Activated CD8-positive, alpha-beta memory T cell treated with anti-CD3 and anti-CD28 coated beads, Interleukin-2, amount 50 U/mL, for 48 hours (primary cell): ENCODE measurements around the gene GRM3.

Experiments
- DNase-seq: peaks from one replicate; pipeline ENCODE4 v3.0.0-alpha.2; 2020

Gene GRM3

GRCh38 chr7:86908948-86909347, 265.2 kb downstream of the GRM3 start:
- no peak for DNase-seq

GRCh38 chr7:86911659-86912058, 267.9 kb downstream of the GRM3 start:
- no peak for DNase-seq

- DNase-seq = no peak
Observed at GRCh38 chr7:86913709-86914108, 270.0 kb downstream of the GRM3 start.
